Measurements from ENCODE around the gene PARVG.

GRCh38 chr22:44211946-44212930 lies 31.5 kb downstream of the PARVG start:
- TF ChIP-seq, protein P1, sequence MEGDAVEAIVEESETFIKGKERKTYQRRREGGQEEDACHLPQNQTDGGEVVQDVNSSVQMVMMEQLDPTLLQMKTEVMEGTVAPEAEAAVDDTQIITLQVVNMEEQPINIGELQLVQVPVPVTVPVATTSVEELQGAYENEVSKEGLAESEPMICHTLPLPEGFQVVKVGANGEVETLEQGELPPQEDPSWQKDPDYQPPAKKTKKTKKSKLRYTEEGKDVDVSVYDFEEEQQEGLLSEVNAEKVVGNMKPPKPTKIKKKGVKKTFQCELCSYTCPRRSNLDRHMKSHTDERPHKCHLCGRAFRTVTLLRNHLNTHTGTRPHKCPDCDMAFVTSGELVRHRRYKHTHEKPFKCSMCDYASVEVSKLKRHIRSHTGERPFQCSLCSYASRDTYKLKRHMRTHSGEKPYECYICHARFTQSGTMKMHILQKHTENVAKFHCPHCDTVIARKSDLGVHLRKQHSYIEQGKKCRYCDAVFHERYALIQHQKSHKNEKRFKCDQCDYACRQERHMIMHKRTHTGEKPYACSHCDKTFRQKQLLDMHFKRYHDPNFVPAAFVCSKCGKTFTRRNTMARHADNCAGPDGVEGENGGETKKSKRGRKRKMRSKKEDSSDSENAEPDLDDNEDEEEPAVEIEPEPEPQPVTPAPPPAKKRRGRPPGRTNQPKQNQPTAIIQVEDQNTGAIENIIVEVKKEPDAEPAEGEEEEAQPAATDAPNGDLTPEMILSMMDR (IDR thresholded peaks at IDR 0.05; ENCODE audit: low read depth, low read length, poor library complexity, severe bottlenecking), result no peak
- no peak for TF ChIP-seq EZH2phosphoT487 (IDR thresholded peaks at IDR 0.05; ENCODE audit: borderline replicate concordance, low read length)
